T-helper 2 cell treated with Interferon-gamma antibody and Interleukin-4, amounts not matched to agents 5 μg/mL and 100 μg/mL, for 36 hours (primary cell): Measurements from ENCODE around the gene SPACA4.

Experiments
- DNase-seq: peaks from one replicate; pipeline ENCODE4 v3.0.0; 2021; ENCODE audit warnings: low spot score
- H3K27ac Mint-ChIP-seq: one replicate; pipeline ENCODE4 v1.8.0; 2021; ENCODE audit warnings: mild to moderate bottlenecking, mixed read lengths
- H3K27me3 Mint-ChIP-seq: one replicate; pipeline ENCODE4 v1.8.0; 2021; ENCODE audit warnings: low read depth, mixed read lengths
- H3K36me3 Mint-ChIP-seq: one replicate; pipeline ENCODE4 v1.8.0; 2021; ENCODE audit warnings: low read depth, mixed read lengths
- H3K4me1 Mint-ChIP-seq: one replicate; pipeline ENCODE4 v1.8.0; 2021; ENCODE audit warnings: low read depth, mixed read lengths
- H3K4me3 Mint-ChIP-seq: one replicate; pipeline ENCODE4 v1.8.0; 2022; ENCODE audit warnings: mild to moderate bottlenecking, moderate library complexity, mixed read lengths
- H3K9me3 Mint-ChIP-seq: one replicate; pipeline ENCODE4 v1.8.0; 2021; ENCODE audit warnings: mixed read lengths

The SPACA4 gene

GRCh38 chr19:48582168-48582567 lies 24.4 kb upstream of the SPACA4 start:
- Mint-ChIP-seq H3K27ac (no peak overlapping the region), H3K27me3 (no peaks in the 10 kb centered on the region)

DNA sequence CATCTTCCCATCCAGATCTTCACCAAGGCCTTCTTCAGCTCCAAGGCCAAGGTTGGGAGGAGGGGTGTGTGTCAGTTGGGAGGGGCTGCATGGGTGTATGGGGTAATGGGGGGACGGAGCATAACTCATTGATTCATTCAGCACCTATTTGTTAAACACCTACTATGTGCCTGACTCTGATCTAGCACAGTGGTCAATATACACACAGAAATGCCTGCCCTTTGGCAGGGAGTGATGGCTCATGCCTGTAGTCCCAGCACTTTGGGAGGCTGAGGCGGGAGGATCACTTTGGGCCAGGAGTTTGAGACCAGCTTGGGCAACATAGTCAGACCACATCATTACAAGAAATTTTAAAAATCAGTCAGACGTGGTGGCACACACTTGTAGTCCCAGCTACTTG lies 19.2 kb upstream of the SPACA4 start:
- H3K36me3 Mint-ChIP-seq: peaks cover 2% of the 10 kb centered on the region
- H3K9me3 Mint-ChIP-seq: no peaks in the 10 kb centered on the region
- H3K4me3 Mint-ChIP-seq: no peak overlapping the region
- H3K27me3 Mint-ChIP-seq: peaks cover 3% of the 10 kb centered on the region
- no peak overlapping the region for H3K27ac Mint-ChIP-seq
- peaks cover 18% of the 10 kb centered on the region for H3K4me1 Mint-ChIP-seq
- DNase-seq: no peak

More at GRCh38 chr19:48582168-48582567, 24.4 kb upstream of the SPACA4 start:
- H3K4me3 Mint-ChIP-seq: no peak overlapping the region
- no peaks in the 10 kb centered on the region for H3K9me3 Mint-ChIP-seq
- peaks cover 2% of the 10 kb centered on the region for H3K36me3 Mint-ChIP-seq
- DNase-seq: no peak
- peaks cover 6% of the 10 kb centered on the region for H3K4me1 Mint-ChIP-seq

DNA sequence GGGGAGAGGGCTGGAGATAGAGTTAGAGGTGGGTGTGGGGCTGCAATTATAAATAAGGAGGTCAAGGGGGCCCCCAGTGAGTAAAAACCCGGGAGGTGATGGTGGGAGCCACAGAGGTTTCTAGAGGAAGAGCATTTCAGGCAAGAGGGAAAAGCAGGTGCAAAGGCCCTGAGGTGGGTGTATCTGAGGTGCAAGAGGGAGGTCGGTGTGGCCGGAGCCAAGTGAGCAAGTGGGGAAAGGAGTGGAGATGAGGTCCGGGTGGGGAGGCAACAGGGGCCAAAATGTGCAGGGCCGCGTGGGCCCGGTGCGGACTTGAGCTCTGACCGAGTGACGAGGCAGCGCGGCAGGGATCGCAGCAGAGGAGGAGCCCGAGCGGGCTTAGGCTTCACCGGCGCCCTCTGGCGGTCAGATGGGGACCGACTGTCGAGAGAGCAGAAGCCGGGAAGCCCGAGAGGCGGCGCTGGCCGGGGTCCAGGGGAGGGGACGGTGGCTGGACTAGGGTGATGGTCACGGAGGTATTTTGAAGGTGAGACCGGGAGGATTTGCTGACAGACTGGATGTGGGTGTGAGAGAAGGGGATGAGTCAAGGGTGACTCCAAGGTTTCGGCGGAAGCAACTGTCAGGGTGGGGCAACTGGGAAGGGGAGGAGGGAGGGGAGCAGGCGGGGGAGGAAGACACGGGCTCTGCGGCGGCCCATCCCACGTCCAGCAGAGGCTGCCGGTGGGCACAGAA lies 17.7 kb upstream of the SPACA4 start:
- H3K36me3 Mint-ChIP-seq: peaks cover 2% of the 10 kb centered on the region
- H3K27me3 Mint-ChIP-seq: peaks cover 3% of the 10 kb centered on the region
- peak overlapping the region; percentile 73 for H3K4me3 Mint-ChIP-seq
- no peaks in the 10 kb centered on the region for H3K9me3 Mint-ChIP-seq
- H3K4me1 Mint-ChIP-seq: peaks cover 18% of the 10 kb centered on the region
- peak; percentile 86 for DNase-seq
- H3K27ac Mint-ChIP-seq: peak overlapping the region; percentile 83

GRCh38 chr19:48591021-48591420 lies 15.5 kb upstream of the SPACA4 start:
- Mint-ChIP-seq H3K27me3 (peaks cover 3% of the 10 kb centered on the region), H3K9me3 (no peaks in the 10 kb centered on the region), H3K36me3 (no peaks in the 10 kb centered on the region), H3K4me3 (no peak overlapping the region), H3K27ac (peak overlapping the region; percentile 20), H3K4me1 (peaks cover 14% of the 10 kb centered on the region)
- no peak for DNase-seq

DNA sequence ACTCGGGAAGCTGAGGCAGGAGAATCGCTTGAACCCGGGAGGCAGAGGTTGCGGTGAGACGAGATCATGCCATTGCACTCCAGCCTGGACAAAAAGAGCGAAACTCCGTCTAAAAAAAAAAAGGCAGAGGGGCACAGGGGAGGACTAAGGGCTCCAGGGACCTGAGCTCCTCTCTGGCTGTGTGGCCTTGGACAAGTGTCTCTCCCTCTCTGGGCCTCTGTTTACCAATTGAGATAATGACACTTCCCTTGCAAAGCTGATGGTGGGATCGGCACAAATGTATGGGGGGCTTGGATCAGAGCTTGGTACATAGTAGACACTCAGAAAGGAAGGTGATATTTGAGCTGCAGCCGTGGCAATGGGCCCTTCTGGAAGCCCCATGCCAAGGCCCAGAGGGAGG lies 11.4 kb upstream of the SPACA4 start:
- Mint-ChIP-seq H3K4me1 (peaks cover 6% of the 10 kb centered on the region), H3K27ac (peak overlapping the region; percentile 71), H3K36me3 (no peaks in the 10 kb centered on the region), H3K27me3 (no peaks in the 10 kb centered on the region), H3K4me3 (peak overlapping the region; percentile 71), H3K9me3 (no peaks in the 10 kb centered on the region)
- DNase-seq: no peak

DNA sequence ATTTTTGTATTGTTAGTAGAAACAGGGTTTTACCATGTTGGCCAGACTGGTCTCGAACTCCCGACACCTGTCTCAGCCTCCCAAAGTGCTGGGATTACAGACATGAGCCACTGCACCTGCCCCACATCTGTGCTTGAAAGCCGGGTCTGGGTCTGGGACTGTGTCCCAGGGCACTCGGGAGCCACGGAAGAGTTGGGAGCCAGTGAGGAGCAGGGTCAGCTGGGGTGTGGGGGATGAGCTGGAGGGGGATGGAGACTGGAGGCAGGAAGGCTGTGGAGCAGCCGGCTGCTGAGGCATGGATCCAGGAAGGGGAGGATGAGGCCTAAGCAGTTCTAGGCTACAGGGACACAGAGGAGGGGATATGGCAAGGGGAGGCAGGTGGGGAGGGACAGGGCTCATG lies 10.7 kb upstream of the SPACA4 start:
- no peaks in the 10 kb centered on the region for H3K9me3 Mint-ChIP-seq
- DNase-seq: no peak
- H3K4me1 Mint-ChIP-seq: peaks cover 6% of the 10 kb centered on the region
- peak overlapping the region; percentile 75 for H3K4me3 Mint-ChIP-seq
- no peaks in the 10 kb centered on the region for H3K36me3 Mint-ChIP-seq
- no peaks in the 10 kb centered on the region for H3K27me3 Mint-ChIP-seq
- H3K27ac Mint-ChIP-seq: peak overlapping the region; percentile 77

- H3K27me3 Mint-ChIP-seq: no peaks in the 10 kb centered on the region
- H3K4me3 Mint-ChIP-seq: peak overlapping the region; percentile 75
- peak overlapping the region; percentile 77 for H3K27ac Mint-ChIP-seq
- no peak for DNase-seq
- peaks cover 6% of the 10 kb centered on the region for H3K4me1 Mint-ChIP-seq
- no peaks in the 10 kb centered on the region for H3K9me3 Mint-ChIP-seq
- H3K36me3 Mint-ChIP-seq: no peaks in the 10 kb centered on the region
Measured at GRCh38 chr19:48596237-48596636, 10.3 kb upstream of the SPACA4 start.

GRCh38 chr19:48596679-48597465 lies 9.7 kb upstream of the SPACA4 start:
- H3K27ac Mint-ChIP-seq: peak overlapping the region; percentile 77
- H3K36me3 Mint-ChIP-seq: no peaks in the 10 kb centered on the region
- peak overlapping the region; percentile 75 for H3K4me3 Mint-ChIP-seq
- no peaks in the 10 kb centered on the region for H3K27me3 Mint-ChIP-seq
- H3K9me3 Mint-ChIP-seq: no peaks in the 10 kb centered on the region
- DNase-seq: peak; percentile 36
- H3K4me1 Mint-ChIP-seq: peaks cover 4% of the 10 kb centered on the region

DNA sequence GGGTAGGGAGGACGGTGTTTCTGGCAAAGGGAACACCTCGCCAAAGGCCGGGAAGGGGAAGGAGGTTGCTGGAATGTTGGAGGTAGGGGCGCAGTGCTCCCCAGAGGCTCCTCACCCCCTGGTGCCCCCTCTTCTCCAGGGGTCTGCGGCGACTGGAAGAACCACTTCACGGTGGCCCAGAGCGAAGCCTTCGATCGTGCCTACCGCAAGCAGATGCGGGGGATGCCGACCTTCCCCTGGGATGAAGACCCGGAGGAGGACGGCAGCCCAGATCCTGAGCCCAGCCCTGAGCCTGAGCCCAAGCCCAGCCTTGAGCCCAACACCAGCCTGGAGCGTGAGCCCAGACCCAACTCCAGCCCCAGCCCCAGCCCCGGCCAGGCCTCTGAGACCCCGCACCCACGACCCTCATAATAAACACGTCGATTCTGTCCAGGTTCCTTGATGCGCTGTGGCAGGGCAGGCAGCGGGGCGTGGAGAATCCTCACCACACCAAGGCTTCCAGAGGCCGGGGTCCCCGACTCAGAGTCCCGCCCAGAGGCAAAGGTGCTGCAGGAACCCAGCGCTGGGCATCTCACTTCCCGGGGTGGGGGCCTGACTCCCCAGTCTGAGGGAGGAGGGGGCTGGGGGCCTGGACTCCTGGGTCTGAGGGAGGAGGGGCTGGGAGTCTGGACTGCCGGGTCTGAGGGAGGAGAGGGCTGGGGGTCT lies 7.4 kb upstream of the SPACA4 start:
- H3K9me3 Mint-ChIP-seq: no peaks in the 10 kb centered on the region
- no peak overlapping the region for H3K4me3 Mint-ChIP-seq
- H3K36me3 Mint-ChIP-seq: no peaks in the 10 kb centered on the region
- H3K27me3 Mint-ChIP-seq: no peaks in the 10 kb centered on the region
- H3K4me1 Mint-ChIP-seq: peaks cover 4% of the 10 kb centered on the region
- no peak for DNase-seq
- no peak overlapping the region for H3K27ac Mint-ChIP-seq

GRCh38 chr19:48600679-48601417 lies 5.7 kb upstream of the SPACA4 start:
- no peaks in the 10 kb centered on the region for H3K9me3 Mint-ChIP-seq
- DNase-seq: no peak
- H3K36me3 Mint-ChIP-seq: no peaks in the 10 kb centered on the region
- H3K27me3 Mint-ChIP-seq: no peaks in the 10 kb centered on the region
- H3K4me1 Mint-ChIP-seq: peaks cover 2% of the 10 kb centered on the region
- no peak overlapping the region for H3K4me3 Mint-ChIP-seq
- H3K27ac Mint-ChIP-seq: no peak overlapping the region

GRCh38 chr19:48603001-48603400 lies 3.5 kb upstream of the SPACA4 start:
- Mint-ChIP-seq H3K9me3 (no peaks in the 10 kb centered on the region), H3K4me1 (no peaks in the 10 kb centered on the region), H3K36me3 (no peaks in the 10 kb centered on the region), H3K4me3 (no peak overlapping the region), H3K27ac (no peak overlapping the region), H3K27me3 (no peaks in the 10 kb centered on the region)
- no peak for DNase-seq

GRCh38 chr19:48603449-48603848 lies 3.1 kb upstream of the SPACA4 start:
- Mint-ChIP-seq H3K27me3 (no peaks in the 10 kb centered on the region), H3K36me3 (no peaks in the 10 kb centered on the region), H3K9me3 (no peaks in the 10 kb centered on the region), H3K27ac (no peak overlapping the region), H3K4me3 (no peak overlapping the region), H3K4me1 (no peaks in the 10 kb centered on the region)
- DNase-seq: no peak

- H3K4me3 Mint-ChIP-seq: no peak overlapping the region
- H3K4me1 Mint-ChIP-seq: peaks cover 3% of the 10 kb centered on the region
- no peak overlapping the region for H3K27ac Mint-ChIP-seq
- H3K36me3 Mint-ChIP-seq: no peaks in the 10 kb centered on the region
- DNase-seq: no peak
- H3K27me3 Mint-ChIP-seq: no peaks in the 10 kb centered on the region
- H3K9me3 Mint-ChIP-seq: no peaks in the 10 kb centered on the region
Measured at GRCh38 chr19:48603850-48604249, 2.7 kb upstream of the SPACA4 start.
